ENCODE measurements around the gene C1orf167.

The C1orf167 gene

GRCh38 chr1:11764519-11764918 lies 2.5 kb downstream of the C1orf167 start:
- H3K4me1 ChIP-seq: no peaks in the 10 kb centered on the region
- no peak overlapping the region for H3K27ac ChIP-seq
- no peak overlapping the region for H3K4me2 ChIP-seq (ENCODE audit: low read length)
- no peaks in the 10 kb centered on the region for H3K27me3 ChIP-seq (ENCODE audit: control insufficient read depth, insufficient read depth, low read length)
- H3K9ac ChIP-seq: no peak overlapping the region
- no peak overlapping the region for H3K4me3 ChIP-seq (ENCODE audit: low read depth, low read length)
- H3K9me3 ChIP-seq (ENCODE audit: control insufficient read depth, low read length): no peaks in the 10 kb centered on the region
- TF ChIP-seq CTCF (IDR thresholded peaks at IDR 0.05): no peak
- H3K36me3 ChIP-seq (ENCODE audit: control insufficient read depth, insufficient read depth, low read length): no peaks in the 10 kb centered on the region
- no peaks in the 10 kb centered on the region for H3K79me2 ChIP-seq
- no peak overlapping the region for H2AFZ ChIP-seq

GRCh38 chr1:11765661-11766428 lies 3.9 kb downstream of the C1orf167 start:
- Histone ChIP-seq H2AFZ (no peak overlapping the region), H3K4me3 (ENCODE audit: low read depth, low read length) (no peak overlapping the region), H3K9me3 (ENCODE audit: control insufficient read depth, low read length) (no peaks in the 10 kb centered on the region), H3K4me2 (ENCODE audit: low read length) (no peak overlapping the region), H3K36me3 (ENCODE audit: control insufficient read depth, insufficient read depth, low read length) (no peaks in the 10 kb centered on the region), H3K4me1 (no peaks in the 10 kb centered on the region), H3K27me3 (ENCODE audit: control insufficient read depth, insufficient read depth, low read length) (no peaks in the 10 kb centered on the region), H3K27ac (no peak overlapping the region), H3K79me2 (no peaks in the 10 kb centered on the region), H3K9ac (no peak overlapping the region)
- no peak for TF ChIP-seq CTCF (IDR thresholded peaks at IDR 0.05)

GRCh38 chr1:11766429-11766776 lies 4.4 kb downstream of the C1orf167 start:
- no peak overlapping the region for H3K4me3 ChIP-seq (ENCODE audit: low read depth, low read length)
- no peak overlapping the region for H3K4me2 ChIP-seq (ENCODE audit: low read length)
- no peaks in the 10 kb centered on the region for H3K9me3 ChIP-seq (ENCODE audit: control insufficient read depth, low read length)
- H3K27me3 ChIP-seq (ENCODE audit: control insufficient read depth, insufficient read depth, low read length): no peaks in the 10 kb centered on the region
- H3K27ac ChIP-seq: no peak overlapping the region
- H3K9ac ChIP-seq: no peak overlapping the region
- TF ChIP-seq CTCF (IDR thresholded peaks at IDR 0.05): no peak
- H3K79me2 ChIP-seq: no peaks in the 10 kb centered on the region
- no peaks in the 10 kb centered on the region for H3K36me3 ChIP-seq (ENCODE audit: control insufficient read depth, insufficient read depth, low read length)
- no peak overlapping the region for H2AFZ ChIP-seq
- no peaks in the 10 kb centered on the region for H3K4me1 ChIP-seq

GRCh38 chr1:11767922-11768704 lies 6.1 kb downstream of the C1orf167 start:
- Histone ChIP-seq H3K9me3 (ENCODE audit: control insufficient read depth, low read length) (no peaks in the 10 kb centered on the region), H3K4me2 (ENCODE audit: low read length) (no peak overlapping the region)
- TF ChIP-seq CTCF (IDR thresholded peaks at IDR 0.05): no peak

More at GRCh38 chr1:11767922-11768704, 6.1 kb downstream of the C1orf167 start:
- Histone ChIP-seq H3K4me3 (ENCODE audit: low read depth, low read length) (no peak overlapping the region), H3K4me1 (no peaks in the 10 kb centered on the region), H3K27ac (no peak overlapping the region), H3K36me3 (ENCODE audit: control insufficient read depth, insufficient read depth, low read length) (no peaks in the 10 kb centered on the region), H3K9ac (no peak overlapping the region), H3K27me3 (ENCODE audit: control insufficient read depth, insufficient read depth, low read length) (no peaks in the 10 kb centered on the region), H3K79me2 (no peaks in the 10 kb centered on the region), H2AFZ (no peak overlapping the region)

Measured in parathyroid adenoma (tissue), 2 donors.